GM12878 (cell line): ENCODE data around the gene SLC24A3. TPM values are rescaled to one million over a fixed set of nuclear protein-coding genes. Genes with fewer than 3 reads are reported as not detected.

Experiments
- ATAC-seq: fragments of 200-7000 bp; cut with Tn5 transposase; 3 replicates; pipeline ENCODE4 v1.9.1; 2020; ENCODE audit warnings: mild to moderate bottlenecking, moderate library complexity
- BruUV-seq: library from RNA; stranded (reverse); fragments of 400-500 nt; replicated peaks from 2 replicates; lab custom pipeline; 2021; lab: Mats Ljungman, UMichigan
- CTCF ChIA-PET: fragments of 300-600 bp; sonication (Branson Sonifier 250); formaldehyde crosslinking; extraction: SDS; loops from one replicate; lab custom pipeline; 2021; ENCODE audit warnings: inconsistent platforms; lab: Yijun Ruan, JAX
- POLR2A ChIA-PET: fragments of 350-600 bp; formaldehyde crosslinking; extraction: SDS; loops from one replicate; lab custom pipeline; 2021; ENCODE audit warnings: inconsistent platforms; lab: Charles Lee
- RAD21 ChIA-PET: fragments of 300-600 bp; sonication (Branson Sonifier 250); formaldehyde crosslinking; loops from one replicate; lab custom pipeline; 2023; ENCODE audit warnings: antibody characterized with exemption; ENCODE audit not compliant: unreplicated experiment; lab: Charles Lee
- SMC1A ChIA-PET: fragments of 300-600 bp; sonication (Branson Sonifier 250); formaldehyde crosslinking; loops from one replicate; lab custom pipeline; 2023; ENCODE audit not compliant: unreplicated experiment, uncharacterized antibody; lab: Charles Lee
- DNase-seq: peaks from one replicate; pipeline ENCODE4 v3.0.0-alpha.2; 2011; ENCODE audit warnings: low read depth, low spot score
- FAIRE-seq: peaks from 3 replicates; lab custom pipeline; 2011; peaks lifted over from hg19 to GRCh38; lab: Jason Lieb, UNC
- H2AFZ ChIP-seq: 2 replicates; pipeline ENCODE4 v1.6.0; 2011; ENCODE audit warnings: low read depth, low read length, control low read depth; ENCODE audit not compliant: control insufficient read depth
- H3K27ac ChIP-seq: 2 replicates; pipeline ENCODE4 v1.5.1; 2011; ENCODE audit warnings: control low read depth; ENCODE audit not compliant: control insufficient read depth, insufficient read depth
- H3K27me3 ChIP-seq, 2 experiments: replicated peaks in 1 of 2; 2 replicates each; pipeline versions ENCODE4 v1.6.0 to v1.6.1; 2011; ENCODE audit warnings: low read length in 1 of 2; ENCODE audit not compliant: control insufficient read depth in 2 of 2, insufficient read depth in 2 of 2
- H3K36me3 ChIP-seq, 2 experiments: 2 replicates each; pipeline ENCODE4 v1.5.1; 2011; ENCODE audit warnings: low read length in 1 of 2; ENCODE audit not compliant: control insufficient read depth in 2 of 2, insufficient read depth in 2 of 2
- H3K4me1 ChIP-seq: 2 replicates; pipeline ENCODE4 v1.6.1; 2011; ENCODE audit warnings: mild to moderate bottlenecking, low read length, moderate library complexity, mixed read lengths; ENCODE audit not compliant: control insufficient read depth, insufficient read depth
- H3K4me2 ChIP-seq: 2 replicates; pipeline ENCODE4 v1.6.0; 2011; ENCODE audit warnings: control low read depth; ENCODE audit not compliant: control insufficient read depth, insufficient read depth
- H3K4me3 ChIP-seq: fragments of 200-600 bp; sonication (generic); 2 replicates; pipeline ENCODE4 v1.5.1; 2016
- H3K79me2 ChIP-seq: 2 replicates; pipeline ENCODE4 v1.6.0; 2011; ENCODE audit warnings: low read length; ENCODE audit not compliant: control insufficient read depth, insufficient read depth
- H3K9ac ChIP-seq: 2 replicates; pipeline ENCODE4 v1.8.0; 2011; ENCODE audit warnings: low read length, control low read depth, mixed read lengths; ENCODE audit not compliant: control insufficient read depth, insufficient read depth
- H3K9me3 ChIP-seq: replicated peaks from 3 replicates; pipeline ENCODE4 v1.5.1; 2011; ENCODE audit warnings: mild to moderate bottlenecking, low read length; ENCODE audit not compliant: control insufficient read depth, insufficient read depth
- H4K20me1 ChIP-seq: 2 replicates; pipeline ENCODE4 v1.6.0; 2011; ENCODE audit not compliant: control insufficient read depth, insufficient read depth
- NRF1 ChIP-seq: conservative IDR thresholded peaks from 2 replicates; pipeline ENCODE4 v1.6.1; 2011; ENCODE audit warnings: mild to moderate bottlenecking, low read depth, low read length, improper control_type of control experiment
- SPI1 ChIP-seq: IDR thresholded peaks from 2 replicates; pipeline ENCODE4 v1.6.1; 2011; ENCODE audit warnings: low read depth, mild to moderate bottlenecking, low read length, moderate library complexity, borderline replicate concordance; ENCODE audit not compliant: insufficient read depth
- WGBS: methylation state at CpG from one replicate; pipeline ENCODE4 v1.1.6; 2016; ENCODE audit warnings: low lambda C conversion rate; ENCODE audit not compliant: insufficient replicate concordance, insufficient coverage; ENCODE audit errors: missing lambda C conversion rate; 5-methylcytosine and 5-hydroxymethylcytosine counted together
- in situ Hi-C: fragments of 300-500 bp; cut with MboI; formaldehyde crosslinking; loops from 9 replicates; pipeline ENCODE4 v1.14.3; 2018; ENCODE audit warnings: mixed read lengths
- intact Hi-C: fragments of 100-400 bp; cut with micrococcal nuclease; formaldehyde crosslinking; loops from one replicate; pipeline ENCODE4 v1.14.2; 2022; ENCODE audit not compliant: unreplicated experiment
- polyA plus RNA-seq, 11 experiments: library from polyadenylated mRNA; depleted of rRNA in 4 of 11; unstranded in 6 of 11; stranded (reverse) in 5 of 11; fragments of >200 nt; fragmentation: Nextera tagmentation in 4 of 11; fragmentation: Illumina TruSeq in 1 of 11; extraction: Ambion mirVana in 4 of 11; extraction: Trizol in 1 of 11; gene quantifications; 1 replicate in 1 of 11; 2 replicates in 10 of 11; pipeline versions ENCODE4 v1.2.1 to v1.2.3, GENCODE V29; 2011 to 2016; ENCODE audit warnings: inconsistent platforms in 2 of 11, missing spikeins in 2 of 11, low read depth in 1 of 11
- total RNA-seq, 4 experiments: library from RNA; depleted of rRNA in 3 of 4; stranded (reverse); fragments of >200 nt in 3 of 4; fragmentation: Illumina TruSeq in 1 of 4; extraction: Trizol in 1 of 4; gene quantifications; 2 replicates each; pipeline versions ENCODE4 v1.2.1 to v1.2.3, GENCODE V29; 2013 to 2021
- TF ChIP-seq, protein P1 (sequence below): IDR thresholded peaks from 2 replicates; pipeline ENCODE4 v1.6.1; 2011; ENCODE audit warnings: low read depth, mild to moderate bottlenecking, low read length, moderate library complexity, borderline replicate concordance; ENCODE audit errors: extremely low read depth

SLC24A3 gene
- total and polyA plus RNA-seq, 10 of the 15 experiments (the other 5 are each of a cell fraction or from before 2014, with no cell fraction given) = 0.04 TPM; not detected in 9

GRCh38 chr20:19433371-19434350 is 221.2 kb downstream of the SLC24A3 start:
- no peaks in the 10 kb centered on the region for H3K36me3 ChIP-seq
- DNase-seq = no peak
- no peaks in the 10 kb centered on the region for H3K79me2 ChIP-seq
- CTCF ChIA-PET = interaction anchor here (1.4 kb wide), 1 partner anchor 228 kb away, joined by 4 read pairs; no protein-coding TSS in a partner anchor
- in situ Hi-C loops = no loop called here
- ATAC-seq = peak; percentile 42; the same call in 1 of the 3 replicates
- peaks cover 0 to 5% of the 10 kb centered on the region in 2 experiments; a peak in 2 of 4 replicates for H3K27me3 ChIP-seq
- RAD21 ChIA-PET = no interaction called here
- intact Hi-C loops = no loop called here
- no peaks in the 10 kb centered on the region for H3K9me3 ChIP-seq
- no peak overlapping the region for H3K4me2 ChIP-seq
- TF ChIP-seq SPI1 (peak; percentile 66; the same call in 1 of the 2 replicates), NRF1 (no peak)
- TF ChIP-seq, all 136 proteins: peak for 1
- H3K4me3 ChIP-seq = no peak overlapping the region
- H3K9ac ChIP-seq = no peak overlapping the region
- FAIRE-seq = no peak
- H3K27ac ChIP-seq = no peak overlapping the region
- ChIA-PET POLR2A (no interaction called here), SMC1A (interaction anchor here (0.5 kb wide), 1 partner anchor 243 kb away, joined by 3 read pairs; no protein-coding TSS in a partner anchor)
- no peaks in the 10 kb centered on the region for H4K20me1 ChIP-seq
- BruUV-seq = no TSS peak
- H2AFZ ChIP-seq = no peak overlapping the region
- H3K4me1 ChIP-seq = peaks cover under 1% of the 10 kb centered on the region
- 13% methylated on average over 10 of the region's 10 CpGs for WGBS

GRCh38 chr20:19435316-19435715 is 222.9 kb downstream of the SLC24A3 start:
- H3K4me2 ChIP-seq = no peak overlapping the region
- ChIA-PET RAD21 (no interaction called here), SMC1A (no interaction called here), POLR2A (no interaction called here), CTCF (no interaction called here)
- H3K79me2 ChIP-seq = no peaks in the 10 kb centered on the region
- TF ChIP-seq, protein P1, sequence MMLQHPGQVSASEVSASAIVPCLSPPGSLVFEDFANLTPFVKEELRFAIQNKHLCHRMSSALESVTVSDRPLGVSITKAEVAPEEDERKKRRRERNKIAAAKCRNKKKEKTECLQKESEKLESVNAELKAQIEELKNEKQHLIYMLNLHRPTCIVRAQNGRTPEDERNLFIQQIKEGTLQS = no peak
- peaks cover 0 to 4% of the 10 kb centered on the region in 2 experiments; a peak in 2 of 4 replicates for H3K27me3 ChIP-seq
- no peak overlapping the region for H3K9ac ChIP-seq
- H3K27ac ChIP-seq = no peak overlapping the region
- no TSS peak for BruUV-seq
- no peak overlapping the region for H2AFZ ChIP-seq
- 0% methylated on average over 3 of the region's 3 CpGs for WGBS
- DNase-seq (no peak), ATAC-seq (no peak), FAIRE-seq (no peak)
- no peaks in the 10 kb centered on the region for H3K36me3 ChIP-seq
- no peak overlapping the region for H3K4me3 ChIP-seq
- intact Hi-C loops = no loop called here
- H3K9me3 ChIP-seq = no peaks in the 10 kb centered on the region
- in situ Hi-C loops = no loop called here
- no peaks in the 10 kb centered on the region; the same call in 1 of the 2 replicates for H3K4me1 ChIP-seq
- H4K20me1 ChIP-seq = no peaks in the 10 kb centered on the region
